Panc1 (cell line): ENCODE results near the gene ADGRA1. TPM values are rescaled to one million over a fixed set of nuclear protein-coding genes. Genes with fewer than 3 reads are reported as not detected.

Experiments
- ATAC-seq: fragments of 200-7000 bp; cut with Tn5 transposase; 2 replicates; pipeline ENCODE4 v1.9.1; 2020; ENCODE audit warnings: mild to moderate bottlenecking, moderate library complexity
- BruUV-seq: library from RNA; stranded (reverse); fragments of 400-500 nt; replicated peaks from 2 replicates; lab custom pipeline; 2021; lab: Mats Ljungman, UMichigan
- CTCF ChIA-PET: fragments of 300-600 bp; sonication (Branson Sonifier 250); formaldehyde crosslinking; loops from one replicate; lab custom pipeline; 2022; ENCODE audit warnings: antibody characterized with exemption; lab: Charles Lee
- POLR2A ChIA-PET: fragments of 300-600 bp; sonication (Branson Sonifier 250); formaldehyde crosslinking; loops from one replicate; lab custom pipeline; 2022; ENCODE audit warnings: antibody characterized with exemption; lab: Charles Lee
- DNase-seq: peaks from one replicate; pipeline ENCODE4 v3.0.0-alpha.2; 2010; ENCODE audit warnings: low read depth, low spot score
- H3K27ac ChIP-seq: 2 replicates; pipeline ENCODE4 v1.5.1; 2011; ENCODE audit warnings: mild to moderate bottlenecking, low read length, inconsistent platforms
- H3K27me3 ChIP-seq: fragments of 200-500 bp; sonication (Bioruptor generic); 2 replicates; pipeline ENCODE4 v1.6.0; 2014; ENCODE audit warnings: low read length, inconsistent platforms; ENCODE audit not compliant: control insufficient read depth, insufficient read depth
- H3K36me3 ChIP-seq: fragments of 200-500 bp; sonication (Bioruptor generic); 2 replicates; pipeline ENCODE4 v1.5.1; 2014; ENCODE audit warnings: inconsistent platforms, mild to moderate bottlenecking, low read length, moderate library complexity; ENCODE audit not compliant: control insufficient read depth, insufficient read depth
- H3K4me1 ChIP-seq: 2 replicates; pipeline ENCODE4 v1.5.1; 2011; ENCODE audit warnings: inconsistent platforms, mild to moderate bottlenecking, low read length, moderate library complexity; ENCODE audit not compliant: control insufficient read depth, insufficient read depth
- H3K4me3 ChIP-seq, 2 experiments: 2 replicates each; pipeline ENCODE4 v1.5.1; 2011 to 2012; ENCODE audit warnings: low read depth in 2 of 2, low read length in 2 of 2, mild to moderate bottlenecking in 2 of 2, inconsistent platforms in 1 of 2, moderate library complexity in 1 of 2
- H3K9me3 ChIP-seq: fragments of 200-500 bp; sonication (Bioruptor generic); 2 replicates; pipeline ENCODE4 v1.5.1; 2014; ENCODE audit warnings: low read depth, mild to moderate bottlenecking, inconsistent platforms, low read length, moderate library complexity; ENCODE audit not compliant: control insufficient read depth, insufficient read depth
- POLR2AphosphoS5 ChIP-seq: IDR thresholded peaks from 2 replicates; pipeline ENCODE4 v1.6.1; 2012; ENCODE audit warnings: mild to moderate bottlenecking, low read depth, low read length, moderate library complexity
- REST ChIP-seq, 2 experiments: IDR thresholded peaks; 2 replicates each; pipeline ENCODE4 v1.6.1; 2011 to 2012; ENCODE audit warnings: low read depth in 2 of 2, control low read depth in 1 of 2, low read length in 1 of 2, mild to moderate bottlenecking in 1 of 2, moderate library complexity in 1 of 2; ENCODE audit not compliant: insufficient read depth in 1 of 2
- SIN3A ChIP-seq: IDR thresholded peaks from 2 replicates; pipeline ENCODE4 v1.6.1; 2012; ENCODE audit warnings: low read depth, mild to moderate bottlenecking, low read length, moderate library complexity, borderline replicate concordance; ENCODE audit not compliant: insufficient read depth
- TCF7L2 ChIP-seq: IDR thresholded peaks from 2 replicates; pipeline ENCODE4 v1.6.1; 2011; ENCODE audit warnings: mild to moderate bottlenecking, low read depth, low read length, inconsistent platforms
- in situ Hi-C: cut with HindIII; loops from 2 replicates; pipeline ENCODE4 v1.10.0; 2016; ENCODE audit warnings: low sequenced_read_pairs, low pct_unique_long_range_greater_than_20kb
- intact Hi-C: fragments of 100-400 bp; cut with micrococcal nuclease; formaldehyde crosslinking; loops from one replicate; pipeline ENCODE4 v1.10.0; 2022; ENCODE audit not compliant: unreplicated experiment
- total RNA-seq: library from RNA; stranded (reverse); gene quantifications from one replicate; pipeline ENCODE4 v1.2.1, GENCODE V29; 2021; ENCODE audit not compliant: unreplicated experiment
- TF ChIP-seq, protein P1 (sequence below): fragments of 450-650 bp; IDR thresholded peaks from 2 replicates; pipeline ENCODE4 v1.5.1; 2017; ENCODE audit warnings: mild to moderate bottlenecking

Gene ADGRA1
- total RNA-seq, 1 experiment from 2014 or later: 0.05 TPM

GRCh38 chr10:133047526-133048123 lies 40.1 kb upstream of the ADGRA1 start:
- no peaks in the 10 kb centered on the region for H3K4me1 ChIP-seq
- in situ Hi-C loops (no loop called here), intact Hi-C loops (no loop called here)
- ATAC-seq (no peak), DNase-seq (no peak)
- no TSS peak for BruUV-seq
- TF ChIP-seq SIN3A (no peak), TCF7L2 (no peak), POLR2AphosphoS5 (no peak), REST (IDR thresholded peaks at IDR 0.05; ENCODE audit: insufficient read depth in 1 of 2, low read depth in 2 of 2, low read length in 1 of 2) (no peak)
- TF ChIP-seq, protein P1, sequence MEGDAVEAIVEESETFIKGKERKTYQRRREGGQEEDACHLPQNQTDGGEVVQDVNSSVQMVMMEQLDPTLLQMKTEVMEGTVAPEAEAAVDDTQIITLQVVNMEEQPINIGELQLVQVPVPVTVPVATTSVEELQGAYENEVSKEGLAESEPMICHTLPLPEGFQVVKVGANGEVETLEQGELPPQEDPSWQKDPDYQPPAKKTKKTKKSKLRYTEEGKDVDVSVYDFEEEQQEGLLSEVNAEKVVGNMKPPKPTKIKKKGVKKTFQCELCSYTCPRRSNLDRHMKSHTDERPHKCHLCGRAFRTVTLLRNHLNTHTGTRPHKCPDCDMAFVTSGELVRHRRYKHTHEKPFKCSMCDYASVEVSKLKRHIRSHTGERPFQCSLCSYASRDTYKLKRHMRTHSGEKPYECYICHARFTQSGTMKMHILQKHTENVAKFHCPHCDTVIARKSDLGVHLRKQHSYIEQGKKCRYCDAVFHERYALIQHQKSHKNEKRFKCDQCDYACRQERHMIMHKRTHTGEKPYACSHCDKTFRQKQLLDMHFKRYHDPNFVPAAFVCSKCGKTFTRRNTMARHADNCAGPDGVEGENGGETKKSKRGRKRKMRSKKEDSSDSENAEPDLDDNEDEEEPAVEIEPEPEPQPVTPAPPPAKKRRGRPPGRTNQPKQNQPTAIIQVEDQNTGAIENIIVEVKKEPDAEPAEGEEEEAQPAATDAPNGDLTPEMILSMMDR: no peak
- H3K36me3 ChIP-seq: no peaks in the 10 kb centered on the region
- no peak overlapping the region for H3K4me3 ChIP-seq
- H3K27ac ChIP-seq: no peak overlapping the region
- CTCF ChIA-PET: no interaction called here
- H3K9me3 ChIP-seq: no peaks in the 10 kb centered on the region
- peaks cover 2% of the 10 kb centered on the region; the same call in 1 of the 2 replicates for H3K27me3 ChIP-seq
- POLR2A ChIA-PET: no interaction called here

- no TSS peak for BruUV-seq
- CTCF ChIA-PET: interaction anchor here (0.6 kb wide), 1 partner anchor 75 kb away, joined by 3 read pairs; no protein-coding TSS in a partner anchor
Measured at GRCh38 chr10:133048266-133048665, 39.5 kb upstream of the ADGRA1 start.

More at GRCh38 chr10:133048266-133048665, 39.5 kb upstream of the ADGRA1 start:
- Histone ChIP-seq H3K27ac (no peak overlapping the region), H3K4me3 (no peak overlapping the region), H3K36me3 (no peaks in the 10 kb centered on the region), H3K27me3 (peaks cover 5% of the 10 kb centered on the region; the same call in 1 of the 2 replicates), H3K4me1 (no peaks in the 10 kb centered on the region), H3K9me3 (no peaks in the 10 kb centered on the region)
- in situ Hi-C loops (no loop called here), intact Hi-C loops (no loop called here)
- ATAC-seq (no peak), DNase-seq (no peak)
- TF ChIP-seq TCF7L2: no peak
- TF ChIP-seq POLR2AphosphoS5: no peak
- no peak for TF ChIP-seq REST (IDR thresholded peaks at IDR 0.05; ENCODE audit: insufficient read depth in 1 of 2, low read depth in 2 of 2, low read length in 1 of 2)
- TF ChIP-seq, protein P1: no peak
- TF ChIP-seq SIN3A: no peak
- POLR2A ChIA-PET: no interaction called here
